Right cardiac atrium (tissue), 5 donors: Measurements from ENCODE around the gene RNASE4. TPM values are rescaled to one million over a fixed set of nuclear protein-coding genes. Genes with fewer than 3 reads are reported as not detected.
A peak's percentile ranks its signal among the peaks of the same experiment; 100 is the strongest.

Experiments used
- ATAC-seq, 2 donors: fragments of 200-7000 bp; cut with Tn5 transposase; one replicate each; pipeline versions ENCODE4 v1.8.0 to v1.9.1; 2020; ENCODE audit warnings: moderate library complexity in 2 of 2, mild to moderate bottlenecking in 1 of 2
- DNase-seq, 3 donors: peaks; one replicate each; pipeline ENCODE4 v3.0.0-alpha.2; 2020
- H3K27ac ChIP-seq: one replicate; pipeline ENCODE4 v1.5.1; 2013; ENCODE audit warnings: mild to moderate bottlenecking, low read length, control low read depth, moderate library complexity
- H3K27me3 ChIP-seq: one replicate; pipeline ENCODE4 v1.6.1; 2013; ENCODE audit not compliant: control insufficient read depth, insufficient read depth
- H3K4me1 ChIP-seq: one replicate; pipeline ENCODE4 v1.6.1; 2013; ENCODE audit warnings: low read length; ENCODE audit not compliant: control insufficient read depth, insufficient read depth
- H3K4me3 ChIP-seq: one replicate; pipeline ENCODE4 v1.5.1; 2013; ENCODE audit warnings: low read length, control low read depth
- H3K9me3 ChIP-seq: one replicate; pipeline ENCODE4 v1.6.1; 2013; ENCODE audit warnings: low read length; ENCODE audit not compliant: control insufficient read depth
- WGBS: extraction: QIAGEN DNeasy Blood & Tissue Kit; methylation state at CpG from one replicate; pipeline ENCODE4 v1.1.7; 2013; 5-methylcytosine and 5-hydroxymethylcytosine counted together
- intact Hi-C, 4 donors: fragments of 100-400 bp; cut with DNase I; formaldehyde crosslinking; loops; one replicate each; pipeline versions ENCODE4 v1.11.0 to v1.14.0; 2022 to 2023
- polyA plus RNA-seq: library from polyadenylated mRNA; stranded (reverse); fragments of 200-250 nt; gene quantifications from one replicate; pipeline ENCODE4 v1.2.3, GENCODE V29; 2013
- total RNA-seq, 4 donors: library from RNA; stranded (reverse); fragmentation: NEBNext Ultra II Directional; extraction: Animal tissue kit (Norgen Biotek cat#: 25700); gene quantifications; one replicate each; pipeline ENCODE4 v1.2.1, GENCODE V29; 2021
- donor health status: healthy with polysubstance abuse.
- donor health status: DM: no; HTN: yes; CAD: no.
- donor health status: DM: no; HTN: no; CAD: no.
- donor health status: DM: no; HTN: yes; CAD: no; lungs with severe emphysema.
- donor health status: DM: yes; HTN: yes; CAD: no.

RNASE4 gene
- total and polyA plus RNA-seq, 5 donors = 18.0 to 31.3 (median 19.4) TPM

GRCh38 chr14:20684662-20685456 lies 499 bp downstream of the RNASE4 start:
- no peak for ATAC-seq

GRCh38 chr14:20686386-20687143 lies 2.2 kb downstream of the RNASE4 start:
- H3K27ac ChIP-seq = no peak overlapping the region
- no peaks in the 10 kb centered on the region for H3K27me3 ChIP-seq
- H3K4me1 ChIP-seq = no peaks in the 10 kb centered on the region
- intact Hi-C loops = no loop called here
- no peak for DNase-seq
- ATAC-seq = no peak
- WGBS = 67% methylated on average over 7 of the region's 7 CpGs
- no peaks in the 10 kb centered on the region for H3K9me3 ChIP-seq
- H3K4me3 ChIP-seq = peak overlapping the region; percentile 8

More at GRCh38 chr14:20684662-20685456, 499 bp downstream of the RNASE4 start:
- Histone ChIP-seq H3K27me3 (no peaks in the 10 kb centered on the region), H3K27ac (peak overlapping the region; percentile 40), H3K4me1 (peaks cover 6% of the 10 kb centered on the region), H3K9me3 (no peaks in the 10 kb centered on the region), H3K4me3 (peak overlapping the region; percentile 81)
- DNase-seq = peak in 2 of 3 donors; percentile 39 to 65
- intact Hi-C loops = loop anchor here (2.0 to 5.0 kb wide), 5 partner anchors 53 to 353 kb away; partner anchors contain the start of genes PARP2 (in 2 of the 4) and CCNB1IP1 (in 1 of the 4)
- 12% methylated on average over 22 of the region's 22 CpGs for WGBS

GRCh38 chr14:20687362-20688166 lies 3.2 kb downstream of the RNASE4 start:
- Histone ChIP-seq H3K4me3 (no peak overlapping the region), H3K27me3 (no peaks in the 10 kb centered on the region), H3K27ac (no peak overlapping the region), H3K9me3 (no peaks in the 10 kb centered on the region), H3K4me1 (no peaks in the 10 kb centered on the region)
- ATAC-seq (no peak), DNase-seq (no peak)
- intact Hi-C loops = no loop called here
- WGBS = 93% methylated on average over 5 of the region's 5 CpGs

GRCh38 chr14:20688167-20688839 lies 3.9 kb downstream of the RNASE4 start, which contains the start of gene ANG:
Gene ANG (plus strand): TSS chr14:20688764. CDS start chr14:20693565, 4,801 bp downstream.
- no peaks in the 10 kb centered on the region for H3K9me3 ChIP-seq
- H3K27me3 ChIP-seq = no peaks in the 10 kb centered on the region
- DNase-seq = no peak
- 73% methylated on average over 7 of the region's 7 CpGs for WGBS
- no peak for ATAC-seq
- no peak within 1 kb of the TSS for H3K4me3 ChIP-seq
- intact Hi-C loops = no loop called here
- no peak within 1 kb of the TSS for H3K27ac ChIP-seq
- H3K4me1 ChIP-seq = no peaks in the 10 kb centered on the region

- no peaks in the 10 kb centered on the region for H3K9me3 ChIP-seq
- DNase-seq (no peak), ATAC-seq (peak; percentile 85 to 88)
- no peaks in the 10 kb centered on the region for H3K4me1 ChIP-seq
- intact Hi-C loops = loop anchor here in 3 of 4 donors (10.0 kb wide), 2 partner anchors 274 to 284 kb away; no protein-coding TSS in a partner anchor
- H3K27me3 ChIP-seq = no peaks in the 10 kb centered on the region
- no peak overlapping the region for H3K27ac ChIP-seq
- 28% methylated on average over 9 of the region's 9 CpGs for WGBS
- no peak overlapping the region for H3K4me3 ChIP-seq
These were observed 6.7 kb downstream of the RNASE4 start for GRCh38 chr14:20690848-20691640.

GRCh38 chr14:20692116-20692751 lies 7.9 kb downstream of the RNASE4 start:
- ATAC-seq = no peak
- intact Hi-C loops = loop anchor here in 3 of 4 donors (10.0 kb wide), 2 partner anchors 273 to 283 kb away; no protein-coding TSS in a partner anchor
- 89% methylated on average over 7 of the region's 7 CpGs for WGBS
- Histone ChIP-seq H3K27me3 (no peaks in the 10 kb centered on the region), H3K4me3 (no peak overlapping the region), H3K9me3 (no peaks in the 10 kb centered on the region), H3K4me1 (no peaks in the 10 kb centered on the region), H3K27ac (no peak overlapping the region)
- no peak for DNase-seq

- ATAC-seq (no peak), DNase-seq (no peak)
- no peaks in the 10 kb centered on the region for H3K4me1 ChIP-seq
- intact Hi-C loops = loop anchor here (5.0 to 10.0 kb wide), 3 partner anchors 161 to 278 kb away; no protein-coding TSS in a partner anchor
- H3K9me3 ChIP-seq = no peaks in the 10 kb centered on the region
- no peaks in the 10 kb centered on the region for H3K27me3 ChIP-seq
- H3K4me3 ChIP-seq = no peak overlapping the region
- 90% methylated on average over 5 of the region's 5 CpGs for WGBS
- H3K27ac ChIP-seq = no peak overlapping the region
These were observed 12.4 kb downstream of the RNASE4 start for GRCh38 chr14:20696764-20697163.

GRCh38 chr14:20697273-20698017 lies 13.1 kb downstream of the RNASE4 start:
- Histone ChIP-seq H3K27ac (no peak overlapping the region), H3K27me3 (no peaks in the 10 kb centered on the region), H3K4me3 (no peak overlapping the region), H3K4me1 (no peaks in the 10 kb centered on the region), H3K9me3 (no peaks in the 10 kb centered on the region)
- WGBS = 33% methylated on average over 6 of the region's 6 CpGs
- intact Hi-C loops = loop anchor here (2.0 to 10.0 kb wide), 5 partner anchors 157 to 277 kb away; no protein-coding TSS in a partner anchor
- peak; percentile 77 to 91 for ATAC-seq
- DNase-seq = peak; percentile 53 to 84 (median 73)

GRCh38 chr14:20698018-20698329 lies 13.6 kb downstream of the RNASE4 start:
- Histone ChIP-seq H3K4me1 (no peaks in the 10 kb centered on the region), H3K27me3 (no peaks in the 10 kb centered on the region), H3K4me3 (no peak overlapping the region), H3K9me3 (no peaks in the 10 kb centered on the region), H3K27ac (no peak overlapping the region)
- no peak for DNase-seq
- intact Hi-C loops = loop anchor here (2.0 to 10.0 kb wide), 5 partner anchors 157 to 277 kb away; no protein-coding TSS in a partner anchor
- no peak for ATAC-seq
